Tibial artery (tissue), 4 donors: ENCODE measurements around the gene TMED3.

Experiments
- DNase-seq, 2 donors: peaks; one replicate each; pipeline ENCODE4 v3.0.0-alpha.2; 2019
- H3K27ac ChIP-seq, 2 donors: fragments of 200-600 bp; sonication (generic) in 1 of 2; 1 replicate in 1 of 2; 2 replicates in 1 of 2; pipeline ENCODE4 v1.5.1; 2018 to 2019; ENCODE audit warnings: mild to moderate bottlenecking in 1 of 2
- H3K27me3 ChIP-seq, 2 donors: fragments of 200-600 bp; sonication (generic) in 1 of 2; one replicate each; pipeline versions ENCODE4 v1.5.1 to v1.6.0; 2016 to 2019
- H3K36me3 ChIP-seq, 3 donors: fragments of 200-600 bp; sonication (generic) in 2 of 3; one replicate each; pipeline ENCODE4 v1.5.1; 2016 to 2019; ENCODE audit warnings: mild to moderate bottlenecking in 2 of 3
- H3K4me1 ChIP-seq, 4 donors: fragments of 200-600 bp; sonication (generic) in 2 of 4; 1 replicate in 3 of 4; 2 replicates in 1 of 4; pipeline ENCODE4 v1.5.1; 2016 to 2019
- H3K4me3 ChIP-seq, 2 donors: fragments of 200-600 bp; sonication (generic) in 1 of 2; 1 replicate in 1 of 2; 2 replicates in 1 of 2; pipeline ENCODE4 v1.5.1; 2018 to 2019; ENCODE audit warnings: mild to moderate bottlenecking in 2 of 2
- H3K9me3 ChIP-seq, 3 donors: fragments of 200-600 bp; sonication (generic) in 1 of 3; one replicate each; pipeline ENCODE4 v1.5.1; 2016 to 2019
- CTCF ChIP-seq, 2 experiments: fragments of 200-600 bp in 1 of 2; fragments of 450-650 bp in 1 of 2; IDR thresholded peaks; one replicate each; pipeline ENCODE4 v1.5.1; 2017 to 2019; ENCODE audit warnings: antibody characterized with exemption in 2 of 2, mild to moderate bottlenecking in 1 of 2, moderate library complexity in 1 of 2
- intact Hi-C: fragments of 100-400 bp; cut with DNase I; formaldehyde crosslinking; loops from one replicate; pipeline ENCODE4 v1.15.0; 2023; ENCODE audit warnings: low total_unique reads

TMED3 gene

DNA sequence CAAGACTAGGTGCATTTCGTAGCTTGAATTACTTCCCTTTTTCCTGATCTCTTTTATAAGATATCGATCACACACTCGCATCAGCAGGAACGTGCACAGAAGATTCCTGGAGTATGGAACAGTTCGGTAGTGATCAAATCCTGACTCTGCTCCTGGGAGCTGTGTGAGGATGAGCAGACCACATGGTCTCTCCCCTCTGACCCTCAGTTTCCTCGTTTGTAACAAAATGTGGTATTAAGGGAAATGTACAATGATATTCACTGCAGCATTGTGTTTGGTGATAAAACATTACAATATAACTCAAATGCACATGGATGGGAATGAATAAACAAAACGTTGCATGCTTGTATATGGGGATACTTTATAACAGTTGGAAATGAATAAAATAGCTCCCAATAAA, 26.7 kb downstream of the TMED3 start:
- no peak overlapping the region for H3K4me3 ChIP-seq
- H3K27me3 ChIP-seq: no peaks in the 10 kb centered on the region
- peaks cover 0 to 5% (median 0%) of the 10 kb centered on the region in 4 donors for H3K4me1 ChIP-seq
- intact Hi-C loops: no loop called here
- no peak for DNase-seq
- H3K36me3 ChIP-seq: no peaks in the 10 kb centered on the region
- H3K9me3 ChIP-seq: no peaks in the 10 kb centered on the region
- no peak for TF ChIP-seq CTCF (IDR thresholded peaks at IDR 0.05)
- no peak overlapping the region for H3K27ac ChIP-seq

- Histone ChIP-seq H3K27me3 (no peaks in the 10 kb centered on the region), H3K4me1 (peaks cover 0 to 5% (median 0%) of the 10 kb centered on the region in 4 donors), H3K36me3 (no peaks in the 10 kb centered on the region), H3K4me3 (no peak overlapping the region), H3K27ac (no peak overlapping the region), H3K9me3 (no peaks in the 10 kb centered on the region)
- DNase-seq: no peak
- TF ChIP-seq CTCF (IDR thresholded peaks at IDR 0.05): peak; percentile 61 to 71
- intact Hi-C loops: no loop called here
Observed at GRCh38 chr15:79339588-79340314, 28.8 kb downstream of the TMED3 start.

DNA sequence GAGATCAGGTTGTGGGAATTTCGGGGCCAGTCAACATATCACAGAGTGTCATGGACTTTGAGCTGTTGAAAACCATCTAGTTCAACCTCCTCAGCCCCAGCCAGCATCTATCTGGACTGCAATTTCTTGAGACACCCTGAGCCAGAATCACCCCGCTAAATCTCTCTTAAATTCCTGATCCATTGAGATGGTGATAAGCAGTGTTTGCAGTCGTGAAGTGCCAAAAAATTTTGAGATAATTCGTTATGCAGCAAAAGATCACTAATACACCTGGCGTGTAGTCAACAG, 29.3 kb downstream of the TMED3 start:
- intact Hi-C loops: no loop called here
- no peaks in the 10 kb centered on the region for H3K27me3 ChIP-seq
- peaks cover 0 to 5% (median 0%) of the 10 kb centered on the region in 4 donors for H3K4me1 ChIP-seq
- H3K27ac ChIP-seq: no peak overlapping the region
- H3K4me3 ChIP-seq: no peak overlapping the region
- TF ChIP-seq CTCF (IDR thresholded peaks at IDR 0.05): no peak
- H3K9me3 ChIP-seq: no peaks in the 10 kb centered on the region
- no peaks in the 10 kb centered on the region for H3K36me3 ChIP-seq
- no peak for DNase-seq

- DNase-seq: no peak
- no peak for TF ChIP-seq CTCF (IDR thresholded peaks at IDR 0.05)
- no peaks in the 10 kb centered on the region for H3K27me3 ChIP-seq
- no peak overlapping the region for H3K4me3 ChIP-seq
- no peak overlapping the region for H3K27ac ChIP-seq
- H3K36me3 ChIP-seq: no peaks in the 10 kb centered on the region
- no peaks in the 10 kb centered on the region for H3K9me3 ChIP-seq
- peaks cover 0 to 5% (median 0%) of the 10 kb centered on the region in 4 donors for H3K4me1 ChIP-seq
- intact Hi-C loops: no loop called here
Observed at GRCh38 chr15:79341396-79341795, 30.5 kb downstream of the TMED3 start.

GRCh38 chr15:79349525-79349924, 38.6 kb downstream of the TMED3 start:
- Histone ChIP-seq H3K36me3 (no peaks in the 10 kb centered on the region), H3K4me3 (no peak overlapping the region), H3K27me3 (no peaks in the 10 kb centered on the region), H3K9me3 (no peaks in the 10 kb centered on the region), H3K4me1 (no peaks in the 10 kb centered on the region), H3K27ac (no peak overlapping the region)
- DNase-seq: no peak
- intact Hi-C loops: no loop called here
- no peak for TF ChIP-seq CTCF (IDR thresholded peaks at IDR 0.05)

DNA sequence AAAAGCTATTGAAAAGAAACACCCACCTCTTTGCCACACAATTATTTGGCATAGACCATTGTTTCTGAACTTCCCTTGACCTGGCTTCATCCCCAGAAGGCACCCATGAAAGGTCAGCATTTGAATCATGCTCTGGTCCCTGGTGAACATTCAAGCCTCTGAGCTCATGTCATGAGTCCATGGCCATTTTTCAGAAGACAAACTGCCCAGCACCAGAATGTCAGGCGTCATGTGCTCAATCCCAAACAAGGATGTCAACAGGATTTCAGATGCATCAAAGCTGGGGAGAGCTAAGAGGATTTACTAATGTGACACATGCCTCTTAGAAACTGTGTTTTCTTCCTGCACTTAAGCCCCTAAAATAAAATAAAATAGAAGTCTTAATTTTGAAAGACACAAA, 41.3 kb downstream of the TMED3 start:
- Histone ChIP-seq H3K9me3 (no peaks in the 10 kb centered on the region), H3K4me3 (no peak overlapping the region), H3K4me1 (no peaks in the 10 kb centered on the region), H3K27ac (no peak overlapping the region), H3K27me3 (no peaks in the 10 kb centered on the region), H3K36me3 (no peaks in the 10 kb centered on the region)
- no peak for DNase-seq
- no peak for TF ChIP-seq CTCF (IDR thresholded peaks at IDR 0.05)
- intact Hi-C loops: no loop called here
